GM23338 (cell line): ENCODE data around the gene ANO7.

ENCODE experiments used
- CREB1 ChIP-seq: fragments of 250-450 bp; sonication (Bioruptor Pico); IDR thresholded peaks from 2 replicates; pipeline ENCODE4 v1.5.0; 2020; ENCODE audit warnings: low read depth, mild to moderate bottlenecking, moderate library complexity
- CTCF ChIP-seq, 2 experiments: fragments of 200-600 bp in 1 of 2; sonication (generic) in 1 of 2; conservative IDR thresholded peaks; 2 replicates each; pipeline versions ENCODE4 v1.5.1 to v1.6.1; 2016 to 2017; ENCODE audit warnings: antibody characterized with exemption in 2 of 2, low read depth in 2 of 2, mild to moderate bottlenecking in 2 of 2, moderate library complexity in 1 of 2
- EZH2 ChIP-seq: fragments of 200-600 bp; sonication (generic); IDR thresholded peaks from one replicate; pipeline ENCODE4 v1.8.0; 2017; ENCODE audit warnings: antibody characterized with exemption, mild to moderate bottlenecking, low read depth; ENCODE audit not compliant: unreplicated experiment
- EZH2phosphoT487 ChIP-seq: fragments of 200-600 bp; sonication (generic); IDR thresholded peaks from one replicate; pipeline ENCODE4 v1.8.1; 2018; ENCODE audit warnings: antibody characterized with exemption; ENCODE audit not compliant: unreplicated experiment
- POLR2AphosphoS5 ChIP-seq: IDR thresholded peaks from 2 replicates; pipeline ENCODE4 v1.6.1; 2016; ENCODE audit warnings: antibody characterized with exemption, low read depth
- REST ChIP-seq: IDR thresholded peaks from one replicate; pipeline ENCODE4 v1.6.1; 2018; ENCODE audit warnings: antibody characterized with exemption; ENCODE audit not compliant: unreplicated experiment
- ZNF331 ChIP-seq: fragments of 250-450 bp; sonication (Bioruptor Pico); IDR thresholded peaks from 2 replicates; pipeline ENCODE4 v1.5.0; 2020; ENCODE audit warnings: low read depth, mild to moderate bottlenecking, moderate library complexity

GRCh38 chr2:241273210-241274020 lies 84.9 kb downstream of the ANO7 start:
- TF ChIP-seq CTCF (conservative IDR thresholded peaks at IDR 0.05; ENCODE audit: low read depth in 2 of 2) (no peak), EZH2 (no peak), REST (no peak), EZH2phosphoT487 (no peak), POLR2AphosphoS5 (no peak), CREB1 (no peak), ZNF331 (CRISPR knock-in tag) (no peak)
